ENCODE data around the gene C4B. TPM values are rescaled to one million over a fixed set of nuclear protein-coding genes. Genes with fewer than 3 reads are reported as not detected.
"Not testable (repeated sequence)": the region's sequence is repeated elsewhere in the genome, so short reads cannot be mapped to it uniquely, and the experiment has no call there.

The C4B gene
- polyA plus RNA-seq, 4 donors: 9.6 to 87.6 (median 26.6) TPM

- no peak for FAIRE-seq
Observed at GRCh38 chr6:31978831-31979230, 35.8 kb upstream of the C4B start.

GRCh38 chr6:31979238-31979898 lies 35.2 kb upstream of the C4B start:
- WGBS, 3 donors: 87 to 94% (median 94%) methylated on average over 3 of the region's 3 CpGs
- peaks cover 0 to 3% of the 10 kb centered on the region in 2 donors for H3K9me3 ChIP-seq (ENCODE audit: control insufficient read depth in 2 of 2, insufficient read depth in 1 of 2, low read depth in 1 of 2, low read length in 1 of 2)
- H3K4me1 ChIP-seq (ENCODE audit: control insufficient read depth in 3 of 3, insufficient read depth in 2 of 3, low read depth in 1 of 3, low read length in 2 of 3): no peaks in the 10 kb centered on the region
- FAIRE-seq (no peak), DNase-seq (no peak)
- no peak overlapping the region for H3K4me3 ChIP-seq (ENCODE audit: low read depth in 1 of 3, low read length in 3 of 3)
- no peaks in the 10 kb centered on the region for H3K27me3 ChIP-seq (ENCODE audit: control insufficient read depth in 3 of 3, insufficient read depth in 3 of 3, low read length in 3 of 3)
- peaks cover 0 to 25% (median 0%) of the 10 kb centered on the region in 3 donors for H3K36me3 ChIP-seq (ENCODE audit: control insufficient read depth in 3 of 3, insufficient read depth in 2 of 3, low read depth in 1 of 3, low read length in 3 of 3)
- no peak overlapping the region for H3K27ac ChIP-seq (ENCODE audit: low read depth in 1 of 3, low read length in 2 of 3)

More at GRCh38 chr6:31978831-31979230, 35.8 kb upstream of the C4B start:
- H3K36me3 ChIP-seq (ENCODE audit: control insufficient read depth in 3 of 3, insufficient read depth in 2 of 3, low read depth in 1 of 3, low read length in 3 of 3): peaks cover 0 to 27% (median 0%) of the 10 kb centered on the region in 3 donors
- 88 to 98% (median 89%) methylated on average over 5 of the region's 5 CpGs for WGBS, 3 donors
- H3K27ac ChIP-seq (ENCODE audit: low read depth in 1 of 3, low read length in 2 of 3): no peak overlapping the region
- peaks cover 0 to 2% (median 0%) of the 10 kb centered on the region in 3 donors for H3K4me1 ChIP-seq (ENCODE audit: control insufficient read depth in 3 of 3, insufficient read depth in 2 of 3, low read depth in 1 of 3, low read length in 2 of 3)
- no peaks in the 10 kb centered on the region for H3K27me3 ChIP-seq (ENCODE audit: control insufficient read depth in 3 of 3, insufficient read depth in 3 of 3, low read length in 3 of 3)
- H3K4me3 ChIP-seq (ENCODE audit: low read depth in 1 of 3, low read length in 3 of 3): no peak overlapping the region
- no peak for DNase-seq
- peaks cover 0 to 3% of the 10 kb centered on the region in 2 donors for H3K9me3 ChIP-seq (ENCODE audit: control insufficient read depth in 2 of 2, insufficient read depth in 1 of 2, low read depth in 1 of 2, low read length in 1 of 2)

- not testable (repeated sequence) for H3K27ac ChIP-seq (ENCODE audit: low read depth in 1 of 3, low read length in 2 of 3); DNase-seq; H3K4me1 ChIP-seq (ENCODE audit: control insufficient read depth in 3 of 3, insufficient read depth in 2 of 3, low read depth in 1 of 3, low read length in 2 of 3); FAIRE-seq; H3K9me3 ChIP-seq (ENCODE audit: control insufficient read depth in 2 of 2, insufficient read depth in 1 of 2, low read depth in 1 of 2, low read length in 1 of 2); H3K27me3 ChIP-seq (ENCODE audit: control insufficient read depth in 3 of 3, insufficient read depth in 3 of 3, low read length in 3 of 3); H3K4me3 ChIP-seq (ENCODE audit: low read depth in 1 of 3, low read length in 3 of 3)
- peaks cover 0 to 19% (median 0%) of the 10 kb centered on the region in 3 donors for H3K36me3 ChIP-seq (ENCODE audit: control insufficient read depth in 3 of 3, insufficient read depth in 2 of 3, low read depth in 1 of 3, low read length in 3 of 3)
- WGBS, 3 donors: 90 to 92% (median 91%) methylated on average over 11 to 13 of the region's 13 CpGs
Observed at GRCh38 chr6:31980195-31980876, 34.3 kb upstream of the C4B start.

GRCh38 chr6:31980998-31981397 lies 33.6 kb upstream of the C4B start:
- not testable (repeated sequence) for H3K9me3 ChIP-seq (ENCODE audit: control insufficient read depth in 2 of 2, insufficient read depth in 1 of 2, low read depth in 1 of 2, low read length in 1 of 2); H3K4me1 ChIP-seq (ENCODE audit: control insufficient read depth in 3 of 3, insufficient read depth in 2 of 3, low read depth in 1 of 3, low read length in 2 of 3); H3K27ac ChIP-seq (ENCODE audit: low read depth in 1 of 3, low read length in 2 of 3); H3K27me3 ChIP-seq (ENCODE audit: control insufficient read depth in 3 of 3, insufficient read depth in 3 of 3, low read length in 3 of 3); DNase-seq; FAIRE-seq; H3K4me3 ChIP-seq (ENCODE audit: low read depth in 1 of 3, low read length in 3 of 3)
- no CpG with 5 or more reads among the region's 5 CpGs for WGBS, 3 donors
- peaks cover 0 to 19% (median 0%) of the 10 kb centered on the region in 3 donors for H3K36me3 ChIP-seq (ENCODE audit: control insufficient read depth in 3 of 3, insufficient read depth in 2 of 3, low read depth in 1 of 3, low read length in 3 of 3)

GRCh38 chr6:31981744-31982143 lies 32.9 kb upstream of the C4B start, which contains the start of gene C4A:
C4A (plus strand) TSS chr6:31982057; CDS start chr6:31982108, 51 bp downstream.
- H3K9me3 ChIP-seq (ENCODE audit: control insufficient read depth in 2 of 2, insufficient read depth in 1 of 2, low read depth in 1 of 2, low read length in 1 of 2); FAIRE-seq; H3K4me1 ChIP-seq (ENCODE audit: control insufficient read depth in 3 of 3, insufficient read depth in 2 of 3, low read depth in 1 of 3, low read length in 2 of 3); H3K27ac ChIP-seq (ENCODE audit: low read depth in 1 of 3, low read length in 2 of 3); DNase-seq; H3K4me3 ChIP-seq (ENCODE audit: low read depth in 1 of 3, low read length in 3 of 3); H3K27me3 ChIP-seq (ENCODE audit: control insufficient read depth in 3 of 3, insufficient read depth in 3 of 3, low read length in 3 of 3): not testable (repeated sequence)
- peaks cover 0 to 17% (median 0%) of the 10 kb centered on the region in 3 donors for H3K36me3 ChIP-seq (ENCODE audit: control insufficient read depth in 3 of 3, insufficient read depth in 2 of 3, low read depth in 1 of 3, low read length in 3 of 3)
- no CpG with 5 or more reads among the region's 7 CpGs for WGBS, 3 donors

- not testable (repeated sequence) for H3K36me3 ChIP-seq (ENCODE audit: control insufficient read depth in 3 of 3, insufficient read depth in 2 of 3, low read depth in 1 of 3, low read length in 3 of 3); FAIRE-seq; H3K27me3 ChIP-seq (ENCODE audit: control insufficient read depth in 3 of 3, insufficient read depth in 3 of 3, low read length in 3 of 3); H3K4me3 ChIP-seq (ENCODE audit: low read depth in 1 of 3, low read length in 3 of 3); H3K4me1 ChIP-seq (ENCODE audit: control insufficient read depth in 3 of 3, insufficient read depth in 2 of 3, low read depth in 1 of 3, low read length in 2 of 3); H3K27ac ChIP-seq (ENCODE audit: low read depth in 1 of 3, low read length in 2 of 3); DNase-seq; H3K9me3 ChIP-seq (ENCODE audit: control insufficient read depth in 2 of 2, insufficient read depth in 1 of 2, low read depth in 1 of 2, low read length in 1 of 2)
- WGBS, 3 donors: no CpG with 5 or more reads among the region's 10 CpGs
Observed at GRCh38 chr6:31989363-31989762, 25.2 kb upstream of the C4B start.

GRCh38 chr6:31994421-31994820 lies 20.2 kb upstream of the C4B start:
- not testable (repeated sequence) for H3K27ac ChIP-seq (ENCODE audit: low read depth in 1 of 3, low read length in 2 of 3); FAIRE-seq; H3K27me3 ChIP-seq (ENCODE audit: control insufficient read depth in 3 of 3, insufficient read depth in 3 of 3, low read length in 3 of 3); DNase-seq; H3K36me3 ChIP-seq (ENCODE audit: control insufficient read depth in 3 of 3, insufficient read depth in 2 of 3, low read depth in 1 of 3, low read length in 3 of 3); H3K4me3 ChIP-seq (ENCODE audit: low read depth in 1 of 3, low read length in 3 of 3); H3K9me3 ChIP-seq (ENCODE audit: control insufficient read depth in 2 of 2, insufficient read depth in 1 of 2, low read depth in 1 of 2, low read length in 1 of 2); H3K4me1 ChIP-seq (ENCODE audit: control insufficient read depth in 3 of 3, insufficient read depth in 2 of 3, low read depth in 1 of 3, low read length in 2 of 3)
- WGBS, 3 donors: 93 to 98% (median 95%) methylated on average over 6 to 9 of the region's 14 CpGs

- WGBS, 3 donors: 82 to 94% (median 82%) methylated on average over 5 to 6 of the region's 6 CpGs
- H3K9me3 ChIP-seq (ENCODE audit: control insufficient read depth in 2 of 2, insufficient read depth in 1 of 2, low read depth in 1 of 2, low read length in 1 of 2): not testable (repeated sequence)
Observed at GRCh38 chr6:31996385-31996784, 18.2 kb upstream of the C4B start.

More at GRCh38 chr6:31996385-31996784, 18.2 kb upstream of the C4B start:
- H3K27ac ChIP-seq (ENCODE audit: low read depth in 1 of 3, low read length in 2 of 3); FAIRE-seq; DNase-seq; H3K27me3 ChIP-seq (ENCODE audit: control insufficient read depth in 3 of 3, insufficient read depth in 3 of 3, low read length in 3 of 3); H3K4me3 ChIP-seq (ENCODE audit: low read depth in 1 of 3, low read length in 3 of 3); H3K36me3 ChIP-seq (ENCODE audit: control insufficient read depth in 3 of 3, insufficient read depth in 2 of 3, low read depth in 1 of 3, low read length in 3 of 3); H3K4me1 ChIP-seq (ENCODE audit: control insufficient read depth in 3 of 3, insufficient read depth in 2 of 3, low read depth in 1 of 3, low read length in 2 of 3): not testable (repeated sequence)

Data from small intestine (tissue), 7 donors.